ENCODE measurements around the gene ACOX2.

DNA sequence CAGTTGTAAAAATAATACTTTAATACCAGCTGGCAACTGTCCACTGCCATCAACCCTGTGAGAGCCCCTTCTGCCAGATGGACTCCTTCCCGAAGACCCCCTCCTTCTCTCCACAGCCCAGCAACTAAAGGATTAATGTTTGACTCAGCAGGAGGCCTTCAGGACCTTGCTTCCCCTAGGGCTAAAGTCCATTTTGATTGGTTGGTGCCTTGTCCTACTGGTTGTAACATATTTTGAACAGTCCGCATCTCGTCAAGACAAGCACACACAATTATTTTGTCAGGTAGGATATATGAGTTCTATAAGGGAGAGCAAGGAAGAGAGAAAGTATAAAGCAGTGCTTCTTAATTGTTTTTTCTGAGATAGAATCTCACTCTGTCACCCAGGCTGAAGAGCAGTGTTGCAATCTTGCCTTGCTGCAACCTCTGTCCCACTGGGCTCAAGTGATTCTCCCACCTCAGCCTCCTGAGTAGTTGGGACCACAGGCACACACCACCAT is 18.6 kb downstream of the ACOX2 start:
- TF ChIP-seq, protein P1, sequence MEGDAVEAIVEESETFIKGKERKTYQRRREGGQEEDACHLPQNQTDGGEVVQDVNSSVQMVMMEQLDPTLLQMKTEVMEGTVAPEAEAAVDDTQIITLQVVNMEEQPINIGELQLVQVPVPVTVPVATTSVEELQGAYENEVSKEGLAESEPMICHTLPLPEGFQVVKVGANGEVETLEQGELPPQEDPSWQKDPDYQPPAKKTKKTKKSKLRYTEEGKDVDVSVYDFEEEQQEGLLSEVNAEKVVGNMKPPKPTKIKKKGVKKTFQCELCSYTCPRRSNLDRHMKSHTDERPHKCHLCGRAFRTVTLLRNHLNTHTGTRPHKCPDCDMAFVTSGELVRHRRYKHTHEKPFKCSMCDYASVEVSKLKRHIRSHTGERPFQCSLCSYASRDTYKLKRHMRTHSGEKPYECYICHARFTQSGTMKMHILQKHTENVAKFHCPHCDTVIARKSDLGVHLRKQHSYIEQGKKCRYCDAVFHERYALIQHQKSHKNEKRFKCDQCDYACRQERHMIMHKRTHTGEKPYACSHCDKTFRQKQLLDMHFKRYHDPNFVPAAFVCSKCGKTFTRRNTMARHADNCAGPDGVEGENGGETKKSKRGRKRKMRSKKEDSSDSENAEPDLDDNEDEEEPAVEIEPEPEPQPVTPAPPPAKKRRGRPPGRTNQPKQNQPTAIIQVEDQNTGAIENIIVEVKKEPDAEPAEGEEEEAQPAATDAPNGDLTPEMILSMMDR (IDR thresholded peaks at IDR 0.05): no peak
- no peak for TF ChIP-seq POLR2A (IDR thresholded peaks at IDR 0.05)
- no peak for TF ChIP-seq EP300 (IDR thresholded peaks at IDR 0.05)
- TF ChIP-seq POLR2AphosphoS5 (IDR thresholded peaks at IDR 0.05): no peak

Data from suprapubic skin (tissue), 4 donors.